Measurements from ENCODE around the gene IQCF6. TPM values are rescaled to one million over a fixed set of nuclear protein-coding genes. Genes with fewer than 3 reads are reported as not detected.
"Not testable (repeated sequence)": the region's sequence is repeated elsewhere in the genome, so short reads cannot be mapped to it uniquely, and the experiment has no call there.

IQCF6 gene
- total and polyA plus RNA-seq, 5 donors from 2014 or later, result not detected

DNA sequence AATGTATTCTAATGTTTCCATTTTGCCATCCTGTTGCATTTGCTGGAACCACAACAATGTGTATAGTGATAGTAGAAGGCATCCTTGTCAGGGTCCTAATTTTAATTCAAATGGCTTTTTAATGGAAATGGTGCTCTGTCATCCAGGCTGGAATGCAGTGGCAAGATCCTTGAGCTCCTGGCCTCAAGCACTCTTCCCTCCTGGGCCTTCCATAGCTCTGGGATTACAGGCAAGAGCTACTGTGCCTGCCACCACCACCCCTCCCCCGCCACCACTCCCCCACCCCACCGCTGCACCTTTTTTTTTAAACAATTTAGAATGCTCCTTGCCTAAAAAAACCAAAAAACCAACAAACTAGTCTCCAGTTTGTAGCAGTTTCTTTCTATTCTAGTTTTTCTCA lies 15.2 kb upstream of the IQCF6 start:
- Mint-ChIP-seq H3K27me3 (peaks cover 15% of the 10 kb centered on the region), H3K4me1 (peaks cover 2 to 9% (median 7%) of the 10 kb centered on the region in 4 donors), H3K4me3 (no peak overlapping the region), H3K27ac (no peak overlapping the region), H3K9me3 (no peaks in the 10 kb centered on the region), H3K36me3 (no peaks in the 10 kb centered on the region)
- DNase-seq (no peak), ATAC-seq (ENCODE audit: low read depth in 2 of 2) (no peak)
- no peak overlapping the region for H3K4me3 ChIP-seq (ENCODE audit: low read depth, low read length)
- no peaks in the 10 kb centered on the region for H3K9me3 ChIP-seq (ENCODE audit: control insufficient read depth in 2 of 2, low read length in 2 of 2)
- H3K27me3 ChIP-seq (ENCODE audit: control insufficient read depth, insufficient read depth, low read length), result peaks cover 11% of the 10 kb centered on the region
- no peak overlapping the region for H3K27ac ChIP-seq (ENCODE audit: insufficient read depth, low read length, poor library complexity, severe bottlenecking)
- H3K36me3 ChIP-seq (ENCODE audit: control insufficient read depth, insufficient read depth, low read length), result no peaks in the 10 kb centered on the region
- H3K4me1 ChIP-seq (ENCODE audit: control insufficient read depth, insufficient read depth, low read length, poor library complexity, severe bottlenecking), result no peaks in the 10 kb centered on the region

DNA sequence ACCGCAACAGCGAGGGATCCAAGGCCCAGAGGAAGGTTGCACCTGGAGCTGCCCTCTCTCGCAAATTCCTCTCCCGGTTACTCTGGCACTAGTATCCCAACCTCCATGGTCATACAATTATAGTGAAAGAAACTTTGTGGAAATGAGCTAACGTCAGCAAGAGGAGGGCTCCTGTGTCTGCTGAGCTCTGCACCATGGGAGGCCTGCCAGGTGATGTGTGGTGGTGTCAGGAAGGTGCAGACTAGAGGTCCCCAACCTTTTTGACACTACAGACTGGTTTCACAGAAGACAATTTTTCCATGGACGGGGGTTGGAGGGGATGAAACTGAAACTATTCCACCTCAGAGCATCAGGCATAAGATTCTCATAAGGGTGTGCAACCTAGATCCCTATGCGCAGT lies 13.2 kb upstream of the IQCF6 start:
- Mint-ChIP-seq H3K9me3 (no peaks in the 10 kb centered on the region), H3K4me1 (peaks cover 2 to 9% (median 7%) of the 10 kb centered on the region in 4 donors), H3K27me3 (peaks cover 15% of the 10 kb centered on the region), H3K27ac (no peak overlapping the region), H3K36me3 (no peaks in the 10 kb centered on the region), H3K4me3 (no peak overlapping the region)
- no peaks in the 10 kb centered on the region for H3K36me3 ChIP-seq (ENCODE audit: control insufficient read depth, insufficient read depth, low read length)
- no peak for ATAC-seq (ENCODE audit: low read depth in 2 of 2)
- no peak for DNase-seq
- peaks cover 7% of the 10 kb centered on the region for H3K27me3 ChIP-seq (ENCODE audit: control insufficient read depth, insufficient read depth, low read length)
- no peak overlapping the region for H3K27ac ChIP-seq (ENCODE audit: insufficient read depth, low read length, poor library complexity, severe bottlenecking)
- no peak overlapping the region for H3K4me3 ChIP-seq (ENCODE audit: low read depth, low read length)
- no peaks in the 10 kb centered on the region for H3K9me3 ChIP-seq (ENCODE audit: control insufficient read depth in 2 of 2, low read length in 2 of 2)
- no peaks in the 10 kb centered on the region for H3K4me1 ChIP-seq (ENCODE audit: control insufficient read depth, insufficient read depth, low read length, poor library complexity, severe bottlenecking)

DNA sequence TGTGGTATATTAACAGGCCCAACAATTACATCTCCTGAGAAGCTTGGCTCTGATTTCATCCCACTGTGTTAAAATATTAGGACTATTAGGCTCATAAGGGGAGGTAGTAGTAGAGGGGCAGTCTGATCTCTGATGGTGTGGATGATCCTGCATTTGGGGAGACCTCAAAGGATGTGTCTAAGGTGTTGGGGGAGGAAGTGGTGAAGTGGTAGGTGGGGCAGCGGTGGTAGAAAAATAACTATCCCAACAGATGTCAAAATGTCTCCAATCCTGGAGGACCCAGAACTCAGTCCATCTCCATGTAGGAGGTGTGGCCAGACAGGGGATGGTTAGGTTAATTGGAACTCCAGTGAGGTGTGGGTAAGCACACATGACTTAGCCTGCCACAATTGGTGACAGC lies 10.4 kb upstream of the IQCF6 start:
- Histone ChIP-seq H3K27me3 (ENCODE audit: control insufficient read depth, insufficient read depth, low read length) (peaks cover 11% of the 10 kb centered on the region), H3K27ac (ENCODE audit: insufficient read depth, low read length, poor library complexity, severe bottlenecking) (no peak overlapping the region), H3K9me3 (ENCODE audit: control insufficient read depth in 2 of 2, low read length in 2 of 2) (no peaks in the 10 kb centered on the region), H3K4me1 (ENCODE audit: control insufficient read depth, insufficient read depth, low read length, poor library complexity, severe bottlenecking) (no peaks in the 10 kb centered on the region), H3K4me3 (ENCODE audit: low read depth, low read length) (no peak overlapping the region), H3K36me3 (ENCODE audit: control insufficient read depth, insufficient read depth, low read length) (no peaks in the 10 kb centered on the region)
- DNase-seq (peak in 1 of 3 donors; percentile 15), ATAC-seq (ENCODE audit: low read depth in 2 of 2) (no peak)
- Mint-ChIP-seq H3K4me3 (no peak overlapping the region), H3K27ac (peak overlapping the region in 1 of 3 donors; percentile 50), H3K9me3 (peaks cover 0 to 2% (median 0%) of the 10 kb centered on the region in 7 donors), H3K4me1 (peaks cover 0 to 4% (median 1%) of the 10 kb centered on the region in 4 donors), H3K27me3 (peaks cover 20% of the 10 kb centered on the region), H3K36me3 (no peaks in the 10 kb centered on the region)

DNA sequence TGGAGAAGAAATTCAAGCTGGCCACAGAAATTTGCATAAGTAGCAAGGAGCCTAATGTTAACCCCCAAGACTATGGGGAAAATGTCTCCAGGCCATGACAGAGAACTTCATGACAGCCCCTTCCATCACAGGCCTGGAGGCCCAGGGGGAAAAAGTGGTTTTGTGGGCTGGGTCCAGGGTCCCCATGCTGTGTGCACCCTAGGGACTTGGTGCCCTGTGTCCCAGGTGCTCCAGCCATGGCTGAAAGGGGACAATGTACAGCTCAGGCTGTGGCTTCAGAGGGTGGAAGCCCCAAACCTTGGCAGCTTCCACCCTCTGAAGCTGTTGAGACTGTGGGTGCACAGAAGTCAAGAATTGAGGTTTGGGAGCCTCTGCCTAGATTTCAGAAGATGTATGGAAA lies 8.5 kb upstream of the IQCF6 start:
- not testable (repeated sequence) for H3K9me3 ChIP-seq (ENCODE audit: control insufficient read depth in 2 of 2, low read length in 2 of 2); H3K27ac Mint-ChIP-seq; ATAC-seq (ENCODE audit: low read depth in 2 of 2); DNase-seq; H3K36me3 Mint-ChIP-seq; H3K4me1 Mint-ChIP-seq; H3K4me3 ChIP-seq (ENCODE audit: low read depth, low read length); H3K4me1 ChIP-seq (ENCODE audit: control insufficient read depth, insufficient read depth, low read length, poor library complexity, severe bottlenecking); H3K4me3 Mint-ChIP-seq; H3K27ac ChIP-seq (ENCODE audit: insufficient read depth, low read length, poor library complexity, severe bottlenecking); H3K9me3 Mint-ChIP-seq; H3K36me3 ChIP-seq (ENCODE audit: control insufficient read depth, insufficient read depth, low read length)
- H3K27me3 Mint-ChIP-seq, result peaks cover 37% of the 10 kb centered on the region
- H3K27me3 ChIP-seq (ENCODE audit: control insufficient read depth, insufficient read depth, low read length), result peaks cover 16% of the 10 kb centered on the region

DNA sequence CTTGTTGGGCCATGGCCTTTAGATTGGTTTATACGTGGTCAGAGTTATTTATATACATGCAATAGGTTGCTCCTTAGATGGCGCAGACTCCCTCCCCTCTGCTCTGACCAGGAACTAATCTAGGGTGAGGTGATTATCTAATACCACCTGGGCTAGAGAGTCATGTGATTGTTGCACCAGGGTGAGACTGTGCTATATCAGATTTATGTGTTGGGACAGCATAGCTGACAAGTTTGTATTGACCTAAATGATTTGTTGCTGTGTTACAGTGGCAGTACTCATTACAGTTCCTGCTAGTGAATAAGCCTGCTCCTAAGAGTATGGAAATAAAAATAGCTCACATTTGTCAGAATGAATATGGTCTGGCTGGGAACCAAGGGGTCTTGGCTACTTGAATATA lies 7.2 kb upstream of the IQCF6 start:
- H3K9me3 ChIP-seq (ENCODE audit: control insufficient read depth in 2 of 2, low read length in 2 of 2), result no peaks in the 10 kb centered on the region
- no peak for ATAC-seq (ENCODE audit: low read depth in 2 of 2)
- no peak for DNase-seq
- peaks cover 0 to 2% (median 0%) of the 10 kb centered on the region in 7 donors for H3K9me3 Mint-ChIP-seq
- peaks cover 16% of the 10 kb centered on the region for H3K27me3 ChIP-seq (ENCODE audit: control insufficient read depth, insufficient read depth, low read length)
- H3K4me3 Mint-ChIP-seq, result no peak overlapping the region
- H3K27ac Mint-ChIP-seq, result no peak overlapping the region
- H3K4me1 Mint-ChIP-seq, result peaks cover 0 to 4% (median 1%) of the 10 kb centered on the region in 4 donors
- H3K4me3 ChIP-seq (ENCODE audit: low read depth, low read length), result no peak overlapping the region
- no peaks in the 10 kb centered on the region for H3K36me3 Mint-ChIP-seq
- peaks cover 43% of the 10 kb centered on the region for H3K27me3 Mint-ChIP-seq
- H3K27ac ChIP-seq (ENCODE audit: insufficient read depth, low read length, poor library complexity, severe bottlenecking), result no peak overlapping the region
- H3K4me1 ChIP-seq (ENCODE audit: control insufficient read depth, insufficient read depth, low read length, poor library complexity, severe bottlenecking), result no peaks in the 10 kb centered on the region
- H3K36me3 ChIP-seq (ENCODE audit: control insufficient read depth, insufficient read depth, low read length), result no peaks in the 10 kb centered on the region

DNA sequence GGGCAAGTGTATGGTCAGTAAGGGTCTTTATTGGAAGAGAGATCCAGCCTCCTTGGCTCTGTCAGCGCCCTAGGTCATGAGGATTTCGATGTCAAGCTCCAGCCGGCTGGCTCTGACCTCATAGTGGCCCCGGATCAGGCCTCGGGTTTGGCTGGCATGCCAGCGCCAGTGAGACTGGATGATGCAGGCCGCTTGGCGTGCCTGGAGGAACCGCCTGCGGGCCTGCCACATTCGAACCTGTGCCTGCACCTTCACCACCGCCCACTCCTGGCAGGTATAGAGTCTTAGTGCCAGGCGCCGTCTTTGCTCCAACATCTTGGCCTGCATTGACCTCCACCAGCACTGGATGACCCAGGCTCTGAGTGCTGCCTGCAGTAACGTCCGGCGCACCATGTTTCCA lies 483 bp downstream of the IQCF6 start:
- Mint-ChIP-seq H3K36me3 (no peaks in the 10 kb centered on the region), H3K4me3 (no peak overlapping the region), H3K27ac (no peak overlapping the region), H3K4me1 (no peaks in the 10 kb centered on the region), H3K9me3 (peaks cover 0 to 2% (median 0%) of the 10 kb centered on the region in 7 donors), H3K27me3 (peaks cover 27% of the 10 kb centered on the region)
- no peaks in the 10 kb centered on the region for H3K4me1 ChIP-seq (ENCODE audit: control insufficient read depth, insufficient read depth, low read length, poor library complexity, severe bottlenecking)
- H3K27me3 ChIP-seq (ENCODE audit: control insufficient read depth, insufficient read depth, low read length), result peaks cover 14% of the 10 kb centered on the region
- H3K4me3 ChIP-seq (ENCODE audit: low read depth, low read length), result no peak overlapping the region
- no peaks in the 10 kb centered on the region for H3K36me3 ChIP-seq (ENCODE audit: control insufficient read depth, insufficient read depth, low read length)
- ATAC-seq (ENCODE audit: low read depth in 2 of 2) (no peak), DNase-seq (no peak)
- no peak overlapping the region for H3K27ac ChIP-seq (ENCODE audit: insufficient read depth, low read length, poor library complexity, severe bottlenecking)
- H3K9me3 ChIP-seq (ENCODE audit: control insufficient read depth in 2 of 2, low read length in 2 of 2), result no peaks in the 10 kb centered on the region

DNA sequence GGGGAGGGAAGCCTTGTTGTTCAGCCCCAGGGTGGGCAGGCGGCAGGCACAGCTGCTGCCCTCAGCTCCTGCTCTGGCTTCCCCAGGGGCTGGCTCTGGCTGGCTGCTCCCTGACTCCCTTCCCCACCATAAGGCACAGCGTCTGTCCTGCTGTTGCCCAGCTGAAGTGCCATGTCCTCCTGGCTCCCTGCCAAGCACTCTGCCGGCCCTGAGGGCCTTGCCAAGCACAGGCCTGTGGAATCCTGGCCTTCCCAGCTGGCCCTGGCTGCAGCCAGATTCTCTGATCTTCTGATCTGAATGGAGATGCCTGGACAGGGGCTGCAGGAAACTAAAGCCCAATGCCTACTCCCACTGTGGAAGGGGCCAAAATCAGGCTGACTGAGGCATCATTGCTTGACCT lies 1.1 kb downstream of the IQCF6 start:
- Mint-ChIP-seq H3K9me3 (peaks cover 0 to 3% (median 0%) of the 10 kb centered on the region in 7 donors), H3K4me3 (no peak overlapping the region), H3K27me3 (peaks cover 27% of the 10 kb centered on the region), H3K36me3 (no peaks in the 10 kb centered on the region), H3K4me1 (no peaks in the 10 kb centered on the region), H3K27ac (no peak overlapping the region)
- no peaks in the 10 kb centered on the region for H3K36me3 ChIP-seq (ENCODE audit: control insufficient read depth, insufficient read depth, low read length)
- H3K27ac ChIP-seq (ENCODE audit: insufficient read depth, low read length, poor library complexity, severe bottlenecking), result no peak overlapping the region
- no peak for ATAC-seq (ENCODE audit: low read depth in 2 of 2)
- H3K27me3 ChIP-seq (ENCODE audit: control insufficient read depth, insufficient read depth, low read length), result peaks cover 15% of the 10 kb centered on the region
- H3K4me3 ChIP-seq (ENCODE audit: low read depth, low read length), result no peak overlapping the region
- no peak for DNase-seq
- H3K4me1 ChIP-seq (ENCODE audit: control insufficient read depth, insufficient read depth, low read length, poor library complexity, severe bottlenecking), result no peaks in the 10 kb centered on the region
- no peaks in the 10 kb centered on the region for H3K9me3 ChIP-seq (ENCODE audit: control insufficient read depth in 2 of 2, low read length in 2 of 2)

DNA sequence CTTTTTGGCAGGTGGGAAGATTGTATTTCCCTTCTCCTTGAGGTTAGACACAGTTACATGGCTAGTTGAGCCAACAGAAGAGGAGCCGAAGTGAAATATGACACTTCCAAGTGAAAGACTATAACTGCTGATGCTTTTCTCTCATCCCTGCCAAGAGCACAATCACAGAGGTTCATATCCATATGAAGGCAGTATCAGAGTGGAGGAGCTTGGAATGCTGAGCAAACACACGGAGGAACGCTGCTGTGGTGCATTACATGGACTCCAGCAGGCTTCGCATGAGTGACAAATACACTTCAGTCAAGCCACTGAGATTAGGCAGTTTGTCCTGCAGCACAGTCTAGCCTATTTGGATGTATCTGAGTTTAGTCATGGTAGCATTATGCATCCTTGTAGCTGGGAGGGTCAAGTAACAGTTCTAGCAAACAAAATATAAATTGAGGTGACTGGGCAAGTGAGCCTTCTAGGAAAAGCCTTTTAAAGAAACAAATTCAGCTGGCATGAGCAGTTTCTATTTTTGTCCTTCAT lies 5.4 kb downstream of the IQCF6 start:
- no peaks in the 10 kb centered on the region for H3K4me1 Mint-ChIP-seq
- Histone ChIP-seq H3K9me3 (ENCODE audit: control insufficient read depth in 2 of 2, low read length in 2 of 2) (no peaks in the 10 kb centered on the region), H3K4me3 (ENCODE audit: low read depth, low read length) (no peak overlapping the region), H3K27me3 (ENCODE audit: control insufficient read depth, insufficient read depth, low read length) (peaks cover 22% of the 10 kb centered on the region), H3K27ac (ENCODE audit: insufficient read depth, low read length, poor library complexity, severe bottlenecking) (no peak overlapping the region), H3K36me3 (ENCODE audit: control insufficient read depth, insufficient read depth, low read length) (no peaks in the 10 kb centered on the region), H3K4me1 (ENCODE audit: control insufficient read depth, insufficient read depth, low read length, poor library complexity, severe bottlenecking) (no peaks in the 10 kb centered on the region)
- peaks cover 55% of the 10 kb centered on the region for H3K27me3 Mint-ChIP-seq
- H3K9me3 Mint-ChIP-seq, result peaks cover 0 to 6% (median 0%) of the 10 kb centered on the region in 7 donors
- no peaks in the 10 kb centered on the region for H3K36me3 Mint-ChIP-seq
- H3K27ac Mint-ChIP-seq, result no peak overlapping the region
- ATAC-seq (ENCODE audit: low read depth in 2 of 2), result no peak
- DNase-seq, result no peak
- no peak overlapping the region for H3K4me3 Mint-ChIP-seq
